K562 (cell line): Measurements from ENCODE around the gene CASP2.

Source experiments
- CBX1 ChIP-seq: sonication (generic); IDR thresholded peaks from 2 replicates; pipeline ENCODE4 v1.6.1; 2016; ENCODE audit warnings: antibody characterized with exemption, low read depth, mild to moderate bottlenecking
- MXI1 ChIP-seq: IDR thresholded peaks from 2 replicates; pipeline ENCODE4 v1.6.1; 2011; ENCODE audit warnings: low read depth, mild to moderate bottlenecking, improper control_type of control experiment, low read length
- SLC30A9 ChIP-seq: fragments of 250-450 bp; sonication (Bioruptor Pico); IDR thresholded peaks from 2 replicates; pipeline ENCODE4 v1.8.0; 2022; ENCODE audit warnings: mild to moderate bottlenecking, moderate library complexity
- TF ChIP-seq, protein P1 (sequence below): sonication (generic); formaldehyde crosslinking; IDR thresholded peaks from 2 replicates; pipeline ENCODE4 v1.8.0; 2022; ENCODE audit warnings: mild to moderate bottlenecking, missing genetic modification reagents
- TF ChIP-seq, protein P2 (sequence below): sonication (generic); formaldehyde crosslinking; IDR thresholded peaks from 2 replicates; pipeline ENCODE4 v1.8.0; 2022; ENCODE audit warnings: missing genetic modification reagents, mild to moderate bottlenecking, borderline replicate concordance
- TF ChIP-seq, protein P3 (sequence below), 3 experiments: IDR thresholded peaks in 2 of 3; conservative IDR thresholded peaks in 1 of 3; 2 replicates each; pipeline ENCODE4 v1.5.1; 2011 to 2012; ENCODE audit warnings: low read length in 3 of 3, mild to moderate bottlenecking in 3 of 3, control low read depth in 2 of 3, improper control_type of control experiment in 1 of 3, inconsistent platforms in 1 of 3, low read depth in 1 of 3, mixed read lengths in 1 of 3, moderate library complexity in 1 of 3; ENCODE audit not compliant: insufficient read depth in 2 of 3

DNA sequence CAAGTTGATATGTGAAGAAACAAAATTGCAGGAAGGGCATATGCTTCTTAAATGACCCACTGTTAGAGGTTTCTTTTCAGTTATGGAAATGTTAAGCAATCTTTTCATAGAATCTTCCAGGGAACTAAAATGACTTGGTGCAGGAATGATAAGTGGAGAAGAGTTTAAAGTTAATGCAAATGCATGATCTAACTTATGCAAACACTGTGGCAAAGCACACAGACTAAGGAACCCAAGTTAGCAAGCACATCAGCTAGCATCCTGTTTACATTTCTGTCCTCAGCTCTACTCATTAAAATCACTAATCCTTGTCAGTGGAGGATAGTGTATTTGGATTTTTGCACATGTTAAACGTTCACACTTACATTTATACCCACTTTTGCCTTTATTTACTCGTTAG lies 37.1 kb downstream of the CASP2 start:
- TF ChIP-seq, protein P1, sequence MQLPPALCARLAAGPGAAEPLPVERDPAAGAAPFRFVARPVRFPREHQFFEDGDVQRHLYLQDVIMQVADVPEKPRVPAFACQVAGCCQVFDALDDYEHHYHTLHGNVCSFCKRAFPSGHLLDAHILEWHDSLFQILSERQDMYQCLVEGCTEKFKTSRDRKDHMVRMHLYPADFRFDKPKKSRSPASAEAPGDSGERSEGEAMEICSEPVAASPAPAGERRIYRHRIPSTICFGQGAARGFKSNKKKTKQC (CRISPR knock-in tag) = no peak
- TF ChIP-seq MXI1 = no peak
- no peak for TF ChIP-seq CBX1
- no peak for TF ChIP-seq SLC30A9
- TF ChIP-seq, protein P2, sequence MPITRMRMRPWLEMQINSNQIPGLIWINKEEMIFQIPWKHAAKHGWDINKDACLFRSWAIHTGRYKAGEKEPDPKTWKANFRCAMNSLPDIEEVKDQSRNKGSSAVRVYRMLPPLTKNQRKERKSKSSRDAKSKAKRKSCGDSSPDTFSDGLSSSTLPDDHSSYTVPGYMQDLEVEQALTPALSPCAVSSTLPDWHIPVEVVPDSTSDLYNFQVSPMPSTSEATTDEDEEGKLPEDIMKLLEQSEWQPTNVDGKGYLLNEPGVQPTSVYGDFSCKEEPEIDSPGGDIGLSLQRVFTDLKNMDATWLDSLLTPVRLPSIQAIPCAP (CRISPR knock-in tag) = no peak
- TF ChIP-seq, protein P3, sequence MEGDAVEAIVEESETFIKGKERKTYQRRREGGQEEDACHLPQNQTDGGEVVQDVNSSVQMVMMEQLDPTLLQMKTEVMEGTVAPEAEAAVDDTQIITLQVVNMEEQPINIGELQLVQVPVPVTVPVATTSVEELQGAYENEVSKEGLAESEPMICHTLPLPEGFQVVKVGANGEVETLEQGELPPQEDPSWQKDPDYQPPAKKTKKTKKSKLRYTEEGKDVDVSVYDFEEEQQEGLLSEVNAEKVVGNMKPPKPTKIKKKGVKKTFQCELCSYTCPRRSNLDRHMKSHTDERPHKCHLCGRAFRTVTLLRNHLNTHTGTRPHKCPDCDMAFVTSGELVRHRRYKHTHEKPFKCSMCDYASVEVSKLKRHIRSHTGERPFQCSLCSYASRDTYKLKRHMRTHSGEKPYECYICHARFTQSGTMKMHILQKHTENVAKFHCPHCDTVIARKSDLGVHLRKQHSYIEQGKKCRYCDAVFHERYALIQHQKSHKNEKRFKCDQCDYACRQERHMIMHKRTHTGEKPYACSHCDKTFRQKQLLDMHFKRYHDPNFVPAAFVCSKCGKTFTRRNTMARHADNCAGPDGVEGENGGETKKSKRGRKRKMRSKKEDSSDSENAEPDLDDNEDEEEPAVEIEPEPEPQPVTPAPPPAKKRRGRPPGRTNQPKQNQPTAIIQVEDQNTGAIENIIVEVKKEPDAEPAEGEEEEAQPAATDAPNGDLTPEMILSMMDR (IDR thresholded peaks at IDR 0.05 in 2 of 3, conservative IDR thresholded peaks at IDR 0.05 in 1 of 3; ENCODE audit: insufficient read depth in 2 of 3, low read depth in 1 of 3, low read length in 3 of 3) = no peak
